CD14-positive monocyte (primary cell): Measurements from ENCODE around the gene PCBP3. TPM values are rescaled to one million over a fixed set of nuclear protein-coding genes. Genes with fewer than 3 reads are reported as not detected.

Source experiments
- DNase-seq, 3 donors: peaks; one replicate each; pipeline ENCODE4 v3.0.0-alpha.2; 2011 to 2022
- H2AFZ ChIP-seq: 2 replicates; pipeline ENCODE4 v1.6.0; 2012; ENCODE audit warnings: mild to moderate bottlenecking, low read depth, low read length, inconsistent platforms; ENCODE audit not compliant: insufficient read depth, poor library complexity, severe bottlenecking
- H3K27ac ChIP-seq, 2 donors: 1 replicate in 1 of 2; 2 replicates in 1 of 2; pipeline ENCODE4 v1.5.1; 2012 to 2013; ENCODE audit warnings: low read length in 2 of 2, control low read depth in 1 of 2, inconsistent platforms in 1 of 2, low read depth in 1 of 2, mild to moderate bottlenecking in 1 of 2
- H3K27me3 ChIP-seq, 2 donors: one replicate each; pipeline versions ENCODE4 v1.6.0 to v1.6.1; 2011 to 2013; ENCODE audit warnings: low read length in 2 of 2; ENCODE audit not compliant: control insufficient read depth in 2 of 2, insufficient read depth in 2 of 2
- H3K36me3 ChIP-seq, 2 donors: replicated peaks in 1 of 2; 1 replicate in 1 of 2; 2 replicates in 1 of 2; pipeline versions ENCODE4 v1.5.1 to v1.6.1; 2012 to 2013; ENCODE audit warnings: low read length in 2 of 2, control low read depth in 1 of 2, inconsistent platforms in 1 of 2, mild to moderate bottlenecking in 1 of 2; ENCODE audit not compliant: insufficient read depth in 2 of 2, control insufficient read depth in 1 of 2
- H3K4me1 ChIP-seq, 2 donors: 1 replicate in 1 of 2; 2 replicates in 1 of 2; pipeline versions ENCODE4 v1.5.1 to v1.6.1; 2012 to 2013; ENCODE audit warnings: low read length in 2 of 2, control low read depth in 1 of 2, inconsistent platforms in 1 of 2, mild to moderate bottlenecking in 1 of 2, moderate library complexity in 1 of 2; ENCODE audit not compliant: insufficient read depth in 2 of 2, control insufficient read depth in 1 of 2
- H3K4me2 ChIP-seq: replicated peaks from 2 replicates; pipeline ENCODE3; 2012; ENCODE audit warnings: low read length, moderate library complexity, mild to moderate bottlenecking; ENCODE audit not compliant: poor library complexity, severe bottlenecking; ENCODE audit errors: extremely low read depth
- H3K4me3 ChIP-seq, 3 experiments: fragments of 200-600 bp in 1 of 3; sonication (generic) in 1 of 3; replicated peaks in 1 of 3; 1 replicate in 2 of 3; 2 replicates in 1 of 3; pipeline ENCODE4 v1.5.1; 2011 to 2013; ENCODE audit warnings: low read length in 3 of 3, mild to moderate bottlenecking in 3 of 3, control low read depth in 2 of 3, low read depth in 2 of 3, inconsistent platforms in 1 of 3, moderate library complexity in 1 of 3
- H3K79me2 ChIP-seq: 2 replicates; pipeline ENCODE4 v1.6.0; 2012; ENCODE audit warnings: mild to moderate bottlenecking, control low read depth, inconsistent platforms, low read length, moderate library complexity; ENCODE audit not compliant: insufficient read depth
- H3K9ac ChIP-seq: 2 replicates; pipeline ENCODE4 v1.6.0; 2017; ENCODE audit warnings: low read length, mild to moderate bottlenecking; ENCODE audit not compliant: insufficient read depth, poor library complexity, severe bottlenecking
- H3K9me3 ChIP-seq, 2 donors: replicated peaks in 1 of 2; 1 replicate in 1 of 2; 2 replicates in 1 of 2; pipeline versions ENCODE4 v1.5.1 to v1.6.1; 2012 to 2013; ENCODE audit warnings: low read length in 2 of 2, control low read depth in 1 of 2; ENCODE audit not compliant: control insufficient read depth in 1 of 2, insufficient read depth in 1 of 2
- H4K20me1 ChIP-seq: 2 replicates; pipeline ENCODE4 v1.6.0; 2012; ENCODE audit warnings: mild to moderate bottlenecking, low read length, control low read depth, moderate library complexity; ENCODE audit not compliant: insufficient read depth
- H3K27ac Mint-ChIP-seq, 7 donors: one replicate each; pipeline ENCODE4 v1.8.0; 2020; ENCODE audit warnings: mild to moderate bottlenecking in 7 of 7, mixed read lengths in 7 of 7, moderate library complexity in 6 of 7, inconsistent platforms in 2 of 7
- H3K27me3 Mint-ChIP-seq, 3 donors: one replicate each; pipeline ENCODE4 v1.8.0; 2021 to 2022; ENCODE audit warnings: low read depth in 3 of 3, mild to moderate bottlenecking in 3 of 3, mixed read lengths in 3 of 3, moderate library complexity in 3 of 3, inconsistent platforms in 1 of 3
- H3K36me3 Mint-ChIP-seq, 2 donors: one replicate each; pipeline ENCODE4 v1.8.0; 2020; ENCODE audit warnings: mixed read lengths in 2 of 2, inconsistent platforms in 1 of 2, mild to moderate bottlenecking in 1 of 2
- H3K4me1 Mint-ChIP-seq: one replicate; pipeline ENCODE4 v1.8.0; 2020; ENCODE audit warnings: mild to moderate bottlenecking, mixed read lengths
- H3K4me3 Mint-ChIP-seq, 2 donors: one replicate each; pipeline ENCODE4 v1.8.0; 2020; ENCODE audit warnings: mild to moderate bottlenecking in 2 of 2, mixed read lengths in 2 of 2, moderate library complexity in 1 of 2
- H3K9me3 Mint-ChIP-seq, 7 donors: one replicate each; pipeline ENCODE4 v1.8.0; 2020 to 2022; ENCODE audit warnings: mixed read lengths in 7 of 7, mild to moderate bottlenecking in 6 of 7, moderate library complexity in 6 of 7, inconsistent platforms in 2 of 7
- WGBS: methylation state at CpG from one replicate; pipeline ENCODE4 v1.1.5; 2013; ENCODE audit warnings: missing lambda C conversion rate; ENCODE audit not compliant: insufficient coverage; 5-methylcytosine and 5-hydroxymethylcytosine counted together
- intact Hi-C, 2 donors: fragments of 100-400 bp; cut with micrococcal nuclease; formaldehyde crosslinking; loops; one replicate each; pipeline versions ENCODE4 v1.15.0 to v1.15.1; 2023
- polyA plus RNA-seq, 3 donors: library from polyadenylated mRNA; depleted of rRNA in 1 of 3; unstranded in 2 of 3; stranded (reverse) in 1 of 3; fragments of 300-500 nt in 2 of 3; fragments of >200 nt in 1 of 3; fragmentation: Illumina TruSeq in 2 of 3; gene quantifications; 1 replicate in 2 of 3; 2 replicates in 1 of 3; pipeline ENCODE4 v1.2.3, GENCODE V29; 2012 to 2021
- TF ChIP-seq, protein P1 (sequence below): fragments of 200-600 bp; IDR thresholded peaks from one replicate; pipeline ENCODE4 v1.8.0; 2022; ENCODE audit warnings: antibody characterized with exemption, mild to moderate bottlenecking

Gene PCBP3
- polyA plus RNA-seq, 3 donors = 0.34 to 0.49 TPM; not detected in 1

DNA sequence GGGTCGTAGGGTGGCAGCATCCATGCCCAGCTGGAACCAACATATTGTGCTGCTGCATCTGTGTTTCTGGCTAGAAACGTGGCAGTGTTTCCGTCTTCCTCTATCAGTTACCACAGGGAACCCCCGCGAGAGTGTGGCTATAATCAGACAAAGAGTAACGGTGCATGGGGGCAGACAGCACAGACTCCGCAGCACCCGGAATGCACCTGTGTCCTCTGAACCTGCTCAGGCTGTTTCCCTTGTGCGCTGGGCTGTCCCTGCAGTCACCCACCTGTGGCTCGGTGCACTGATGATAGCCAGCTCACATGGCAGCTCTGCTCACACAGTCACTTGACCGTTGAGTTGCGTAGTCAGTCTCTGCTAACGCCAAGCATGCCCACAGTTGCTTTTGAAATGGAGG lies 11.4 kb upstream of the PCBP3 start:
- Mint-ChIP-seq H3K9me3 (peaks cover 0 to 6% (median 1%) of the 10 kb centered on the region in 7 donors), H3K4me3 (no peak overlapping the region), H3K36me3 (no peaks in the 10 kb centered on the region), H3K27me3 (peaks cover 0 to 9% (median 3%) of the 10 kb centered on the region in 3 donors), H3K4me1 (no peaks in the 10 kb centered on the region), H3K27ac (no peak overlapping the region)
- H3K27ac ChIP-seq = no peak overlapping the region
- H3K79me2 ChIP-seq = no peaks in the 10 kb centered on the region
- TF ChIP-seq, protein P1, sequence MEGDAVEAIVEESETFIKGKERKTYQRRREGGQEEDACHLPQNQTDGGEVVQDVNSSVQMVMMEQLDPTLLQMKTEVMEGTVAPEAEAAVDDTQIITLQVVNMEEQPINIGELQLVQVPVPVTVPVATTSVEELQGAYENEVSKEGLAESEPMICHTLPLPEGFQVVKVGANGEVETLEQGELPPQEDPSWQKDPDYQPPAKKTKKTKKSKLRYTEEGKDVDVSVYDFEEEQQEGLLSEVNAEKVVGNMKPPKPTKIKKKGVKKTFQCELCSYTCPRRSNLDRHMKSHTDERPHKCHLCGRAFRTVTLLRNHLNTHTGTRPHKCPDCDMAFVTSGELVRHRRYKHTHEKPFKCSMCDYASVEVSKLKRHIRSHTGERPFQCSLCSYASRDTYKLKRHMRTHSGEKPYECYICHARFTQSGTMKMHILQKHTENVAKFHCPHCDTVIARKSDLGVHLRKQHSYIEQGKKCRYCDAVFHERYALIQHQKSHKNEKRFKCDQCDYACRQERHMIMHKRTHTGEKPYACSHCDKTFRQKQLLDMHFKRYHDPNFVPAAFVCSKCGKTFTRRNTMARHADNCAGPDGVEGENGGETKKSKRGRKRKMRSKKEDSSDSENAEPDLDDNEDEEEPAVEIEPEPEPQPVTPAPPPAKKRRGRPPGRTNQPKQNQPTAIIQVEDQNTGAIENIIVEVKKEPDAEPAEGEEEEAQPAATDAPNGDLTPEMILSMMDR = no peak
- no peak overlapping the region for H3K4me3 ChIP-seq
- 76% methylated on average over 10 of the region's 13 CpGs for WGBS
- H3K9me3 ChIP-seq = peaks cover 0 to 3% of the 10 kb centered on the region in 2 donors
- no peaks in the 10 kb centered on the region for H3K4me1 ChIP-seq
- H3K27me3 ChIP-seq = no peaks in the 10 kb centered on the region
- H2AFZ ChIP-seq = no peak overlapping the region
- no peaks in the 10 kb centered on the region for H3K36me3 ChIP-seq
- intact Hi-C loops = no loop called here
- no peak overlapping the region for H3K9ac ChIP-seq
- no peak for DNase-seq
- H3K4me2 ChIP-seq = no peak overlapping the region
- H4K20me1 ChIP-seq = no peaks in the 10 kb centered on the region

DNA sequence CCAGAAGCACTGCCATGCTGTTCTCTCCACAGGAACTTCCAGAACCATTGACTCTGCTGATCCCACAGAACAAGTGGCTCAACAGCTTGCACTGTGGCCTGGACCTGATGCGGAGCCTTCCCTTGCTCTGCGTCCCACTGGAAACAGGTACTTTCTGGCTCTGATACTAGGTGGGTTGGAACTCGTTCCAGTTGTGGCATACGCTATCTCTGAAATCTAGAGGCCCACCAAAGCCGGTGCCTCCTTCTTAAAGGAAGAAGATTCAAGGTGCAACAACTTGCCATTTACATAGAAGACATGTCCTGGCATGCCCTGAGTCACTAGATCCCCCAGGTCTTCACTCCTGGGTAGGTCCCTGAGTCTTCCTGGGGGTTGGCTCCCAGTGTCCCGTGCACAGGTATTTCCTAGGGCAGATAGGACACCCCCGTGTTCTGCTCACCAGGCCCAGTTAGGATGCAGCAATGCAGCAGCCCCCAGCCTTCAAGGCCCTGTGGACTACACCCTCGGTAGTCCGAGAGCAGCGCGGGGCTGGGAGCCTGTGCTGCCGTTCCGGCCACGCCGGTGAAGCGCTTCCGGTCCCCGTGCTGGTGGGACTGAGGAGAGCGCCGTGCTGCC lies 10.8 kb upstream of the PCBP3 start:
- Mint-ChIP-seq H3K27me3 (peaks cover 0 to 9% (median 0%) of the 10 kb centered on the region in 3 donors), H3K4me1 (no peaks in the 10 kb centered on the region), H3K9me3 (peaks cover 0 to 6% (median 1%) of the 10 kb centered on the region in 7 donors), H3K27ac (no peak overlapping the region), H3K36me3 (no peaks in the 10 kb centered on the region), H3K4me3 (no peak overlapping the region)
- Histone ChIP-seq H3K27ac (no peak overlapping the region), H4K20me1 (no peaks in the 10 kb centered on the region), H3K4me2 (no peak overlapping the region), H2AFZ (no peak overlapping the region), H3K27me3 (no peaks in the 10 kb centered on the region), H3K79me2 (no peaks in the 10 kb centered on the region), H3K9ac (no peak overlapping the region), H3K4me1 (no peaks in the 10 kb centered on the region), H3K36me3 (no peaks in the 10 kb centered on the region), H3K4me3 (no peak overlapping the region), H3K9me3 (peaks cover 0 to 3% of the 10 kb centered on the region in 2 donors)
- TF ChIP-seq, protein P1 = no peak
- no peak for DNase-seq
- WGBS = 78% methylated on average over 4 of the region's 20 CpGs
- intact Hi-C loops = no loop called here
